Measurements from ENCODE around the gene FAM185A.
"Not testable (repeated sequence)": the region's sequence is repeated elsewhere in the genome, so short reads cannot be mapped to it uniquely, and the experiment has no call there.

The FAM185A gene

GRCh38 chr7:102833343-102833742 lies 84.5 kb downstream of the FAM185A start:
- no peak for DNase-seq

DNA sequence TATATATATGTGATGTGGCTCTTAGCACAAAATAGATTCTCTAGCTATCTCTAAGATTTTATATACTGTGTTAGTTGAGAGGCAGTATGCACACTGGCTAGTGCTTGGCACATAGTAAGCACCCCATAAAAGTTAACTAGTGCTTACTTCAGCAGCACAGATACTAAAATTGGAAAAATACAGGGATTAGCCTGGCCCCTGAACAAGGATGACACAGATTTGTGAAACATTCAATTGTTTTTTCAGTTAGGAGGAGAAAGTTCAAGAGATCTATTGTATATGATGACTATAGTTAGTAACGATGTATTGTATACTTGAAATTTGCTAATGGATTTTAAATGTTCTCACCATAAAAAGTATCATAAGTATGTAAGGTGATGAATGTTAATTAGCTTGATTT lies 85.7 kb downstream of the FAM185A start:
- DNase-seq, result no peak

- DNase-seq, result no peak
Measured at GRCh38 chr7:102834999-102835398, 86.2 kb downstream of the FAM185A start.

DNA sequence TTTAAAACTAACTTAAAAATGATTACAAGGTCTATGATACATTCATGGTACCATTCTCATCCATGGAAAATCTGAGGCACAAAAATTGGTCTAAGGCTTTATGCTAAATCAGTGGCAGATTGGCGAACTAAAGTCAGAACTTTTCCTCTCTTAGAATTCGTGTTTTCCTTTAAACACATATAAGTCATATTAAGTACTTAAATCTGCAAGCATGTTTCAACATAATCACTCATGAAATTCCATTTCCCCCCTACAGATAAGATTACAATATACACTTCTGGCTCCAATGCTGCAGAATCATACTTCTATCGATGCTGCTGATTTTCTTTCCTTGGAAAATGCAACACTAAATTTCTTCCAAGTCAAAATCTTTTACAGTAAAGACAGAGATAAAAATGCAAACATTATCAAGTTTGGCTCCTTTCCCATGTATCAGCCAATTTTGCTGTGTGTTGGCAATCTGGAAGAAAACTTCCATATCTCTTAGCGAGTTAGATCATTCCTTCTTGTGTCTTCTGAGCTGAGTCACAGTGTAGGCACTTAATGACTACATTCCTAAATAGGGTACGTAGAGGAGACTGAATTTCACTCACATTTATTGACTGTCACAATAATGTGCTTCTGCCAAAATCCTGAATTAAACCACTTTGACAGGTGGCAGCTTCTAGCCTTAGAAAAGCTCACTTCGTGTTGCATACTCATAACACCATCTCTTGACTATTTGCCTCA lies 87.6 kb downstream of the FAM185A start:
- DNase-seq, result no peak

GRCh38 chr7:102836977-102837376 lies 88.2 kb downstream of the FAM185A start:
- DNase-seq, result no peak

GRCh38 chr7:102837802-102838201 lies 89.0 kb downstream of the FAM185A start:
- DNase-seq, result no peak

- not testable (repeated sequence) for DNase-seq
Measured at GRCh38 chr7:102838572-102839101, 89.8 kb downstream of the FAM185A start.

GRCh38 chr7:102840404-102840803 lies 91.6 kb downstream of the FAM185A start:
- DNase-seq, result no peak

DNA sequence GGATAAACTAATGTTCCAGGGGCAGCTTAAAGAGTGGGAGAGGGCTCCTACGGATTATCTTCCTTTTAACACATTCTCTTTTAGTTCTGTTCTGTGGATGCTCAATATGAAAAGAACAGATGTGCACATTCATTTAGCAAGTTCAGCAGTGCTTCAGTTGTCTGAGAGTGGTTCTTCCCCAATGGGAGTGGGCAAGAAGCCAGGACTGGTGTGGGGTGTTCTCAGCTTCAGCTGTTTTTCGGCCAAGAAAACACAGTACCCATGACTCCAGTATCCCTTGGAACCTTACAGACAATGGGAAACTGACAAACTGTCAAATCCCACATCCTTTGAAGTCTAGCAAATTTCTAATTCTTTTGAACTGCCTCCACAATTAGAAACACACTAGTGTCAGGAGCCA lies 92.5 kb downstream of the FAM185A start:
- no peak for DNase-seq

GRCh38 chr7:102842284-102842683 lies 93.5 kb downstream of the FAM185A start:
- no peak for DNase-seq

- no peak for DNase-seq
Measured at GRCh38 chr7:102843850-102844249, 95.1 kb downstream of the FAM185A start.

- no peak for DNase-seq
Measured at GRCh38 chr7:102845346-102845745, 96.5 kb downstream of the FAM185A start.

DNA sequence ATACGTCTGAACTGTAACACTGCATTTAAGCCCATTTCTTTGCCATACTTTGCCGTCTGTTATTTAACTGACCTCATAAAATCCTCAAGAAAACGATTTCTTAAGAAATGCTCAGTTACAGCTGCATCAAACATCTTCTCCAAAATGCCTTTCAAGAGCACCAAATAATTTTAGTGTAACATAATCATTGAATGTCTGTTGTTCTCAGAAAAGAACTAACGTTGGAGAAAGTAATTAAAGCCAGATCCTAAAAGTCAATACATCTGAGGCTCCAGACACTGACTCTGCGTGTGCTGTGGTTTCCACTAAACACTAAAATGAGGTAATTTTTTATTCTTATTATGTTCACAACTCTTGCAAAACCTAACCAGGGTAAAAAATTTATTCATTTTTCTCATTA lies 100.3 kb downstream of the FAM185A start:
- DNase-seq, result no peak

- DNase-seq, result no peak
Measured at GRCh38 chr7:102849538-102849937, 100.7 kb downstream of the FAM185A start.

- no peak for DNase-seq
Measured at GRCh38 chr7:102856036-102856435, 107.2 kb downstream of the FAM185A start.

All from COR-L47 (cell line).